ENCODE results near the gene WIPI1.

Gene WIPI1

DNA sequence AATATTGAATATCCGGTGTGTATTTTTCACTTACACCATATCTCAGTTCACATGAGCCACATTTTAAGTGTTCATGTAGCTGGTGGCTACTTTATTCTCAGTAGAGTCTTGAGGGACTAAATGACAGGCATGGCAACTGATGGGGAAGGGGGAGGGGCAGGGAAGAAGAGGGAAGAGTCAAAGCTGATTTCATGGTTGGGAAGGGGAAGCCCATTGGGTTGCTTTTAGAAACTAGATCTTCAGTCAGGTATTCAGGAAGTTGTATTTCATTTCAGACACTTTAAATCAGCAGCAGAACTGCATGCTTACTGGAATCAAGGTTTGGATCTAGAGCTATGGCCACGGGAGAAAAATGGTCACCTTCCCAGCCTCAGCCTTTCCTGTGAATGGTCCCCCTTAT, 2.9 kb upstream of the WIPI1 start:
- DNase-seq: no peak

DNA sequence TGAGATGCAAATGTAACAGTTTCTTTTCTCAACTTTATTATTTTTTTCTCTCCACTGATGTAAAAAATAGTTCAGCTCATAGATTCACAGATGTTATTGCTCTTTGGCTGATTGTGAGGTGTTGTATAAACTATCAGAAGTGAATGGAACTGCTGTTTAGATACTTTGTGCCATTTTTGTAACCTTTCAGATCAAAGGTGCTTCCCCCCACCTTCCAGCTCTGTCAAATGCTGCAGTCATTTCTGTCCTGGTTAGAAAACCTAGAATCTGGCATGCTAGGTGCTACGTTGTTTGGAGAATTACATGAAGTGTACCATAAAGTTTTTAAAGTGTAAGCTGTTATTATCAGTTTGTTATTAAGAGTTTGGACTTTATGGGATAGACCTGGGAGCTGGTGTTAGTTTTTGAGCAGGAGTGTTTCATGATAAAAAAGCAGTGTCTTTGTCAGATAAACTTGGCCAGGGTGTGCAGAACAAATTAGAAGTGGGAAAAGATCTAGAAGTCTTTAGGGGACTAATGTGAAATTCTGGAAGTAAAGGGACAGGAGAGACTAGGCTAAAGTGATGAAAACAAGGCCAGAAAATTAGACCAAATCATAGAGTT, 1.8 kb upstream of the WIPI1 start:
- DNase-seq: no peak

DNA sequence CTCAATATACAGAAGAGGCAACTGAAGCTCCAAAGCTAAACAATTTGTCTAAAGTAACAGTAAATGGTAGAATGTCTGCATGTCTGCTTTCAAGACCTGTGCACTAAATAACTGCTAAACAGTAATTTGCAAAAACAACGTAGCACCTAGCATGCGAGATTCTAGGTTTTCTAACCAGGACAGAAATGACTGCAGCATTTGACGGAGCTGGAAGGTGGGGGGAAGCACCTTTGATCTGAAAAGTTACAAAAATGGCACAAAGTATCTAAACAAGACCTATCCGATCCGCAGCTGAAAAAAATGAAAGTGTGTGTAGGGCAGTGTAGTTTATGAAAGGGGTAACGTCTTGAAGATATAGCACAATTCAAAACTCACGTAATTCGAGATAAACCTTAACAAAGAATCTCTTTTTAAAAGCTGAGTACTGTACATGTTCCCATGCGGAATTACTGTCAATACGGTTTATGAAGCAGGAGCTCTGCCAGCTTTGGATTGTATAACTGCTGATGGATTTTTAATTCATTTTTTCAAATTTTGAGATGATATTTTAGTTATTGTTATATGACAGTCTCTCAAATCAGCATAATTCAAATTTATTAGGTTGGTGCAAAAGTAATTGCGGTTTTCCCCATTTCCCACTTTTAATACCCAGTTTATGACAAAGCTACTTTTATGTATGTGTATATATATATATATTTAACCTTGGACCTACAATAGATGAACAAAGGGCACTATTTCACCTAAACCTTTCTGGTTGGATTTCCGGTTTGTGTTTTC, 1.2 kb upstream of the WIPI1 start:
- no peak for DNase-seq

DNA sequence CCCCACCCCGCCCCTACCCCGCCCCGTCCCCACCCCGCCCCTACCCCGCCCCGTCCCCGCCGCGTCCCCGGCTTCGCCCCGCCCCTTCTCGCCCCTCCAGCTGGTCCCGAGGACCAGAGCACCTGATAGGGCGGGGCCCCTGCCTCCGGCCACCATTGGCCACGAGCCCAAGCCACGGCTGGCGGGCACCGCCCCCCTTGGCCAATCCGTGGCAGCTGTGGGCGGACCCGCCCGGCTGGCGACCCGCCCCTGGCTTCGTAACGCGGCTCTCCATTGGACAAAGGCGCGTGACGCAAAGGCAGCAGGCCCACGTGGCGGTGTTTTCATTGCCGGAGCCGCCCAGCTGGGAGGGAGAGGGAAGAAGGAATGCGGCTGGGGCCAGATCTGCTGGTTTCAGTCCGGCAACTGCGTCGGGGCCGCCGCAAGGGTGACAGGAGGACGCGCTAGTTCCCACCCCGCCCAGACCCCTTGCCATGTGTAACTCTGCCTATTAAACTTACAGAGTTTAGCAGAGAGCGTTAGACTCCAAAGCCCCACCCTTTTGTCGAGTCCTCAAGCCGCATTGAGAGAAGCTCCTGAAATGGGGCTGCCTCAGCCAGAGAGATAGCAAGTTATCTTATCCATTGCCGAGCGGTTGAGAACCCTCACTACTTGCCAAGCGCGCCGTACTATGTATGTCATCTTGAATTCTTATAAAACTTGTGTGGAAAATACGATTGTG, 403 bp upstream of the WIPI1 start:
- peak; percentile 94 to 95 for DNase-seq

DNA sequence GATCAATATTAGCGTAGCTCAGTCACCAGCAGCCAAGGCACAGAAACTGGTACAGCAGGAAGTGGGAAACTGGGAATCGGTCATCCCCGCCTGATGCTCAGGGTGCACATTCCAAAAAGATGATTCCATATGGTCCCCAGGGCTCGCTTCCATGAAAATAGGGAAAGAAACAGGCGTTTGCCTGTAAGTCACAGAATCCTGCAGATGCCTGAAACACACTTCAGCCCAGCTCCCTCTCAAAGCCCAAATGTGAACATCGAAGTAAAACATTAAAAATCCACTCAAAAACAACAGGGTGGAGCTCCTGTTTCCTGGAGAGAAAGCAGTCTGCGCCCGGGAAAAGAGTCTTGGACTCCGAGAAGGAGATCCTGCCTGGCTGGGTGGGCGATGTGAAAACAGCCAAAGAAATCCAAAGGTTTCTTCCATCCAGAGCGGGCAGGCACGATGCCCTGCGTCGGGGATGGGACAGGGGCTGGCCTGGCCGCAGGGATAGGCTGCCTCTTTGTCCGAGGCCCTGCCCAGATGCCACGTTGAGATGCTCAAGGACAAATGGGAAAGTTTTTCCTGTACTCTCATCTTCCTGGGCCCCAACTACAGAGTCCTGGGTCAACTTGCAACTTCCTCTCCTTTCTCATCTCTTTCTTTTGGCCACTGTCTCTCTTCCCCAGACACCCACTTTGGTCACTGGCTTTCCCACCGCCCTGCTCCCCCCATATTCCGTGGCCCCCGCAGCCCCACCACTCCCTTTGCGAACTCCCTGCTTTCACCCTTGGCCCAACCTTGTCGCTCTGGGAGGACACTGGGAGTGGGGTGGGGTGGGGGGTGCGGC, 743 bp downstream of the WIPI1 start:
- peak; percentile 18 to 21 for DNase-seq

DNA sequence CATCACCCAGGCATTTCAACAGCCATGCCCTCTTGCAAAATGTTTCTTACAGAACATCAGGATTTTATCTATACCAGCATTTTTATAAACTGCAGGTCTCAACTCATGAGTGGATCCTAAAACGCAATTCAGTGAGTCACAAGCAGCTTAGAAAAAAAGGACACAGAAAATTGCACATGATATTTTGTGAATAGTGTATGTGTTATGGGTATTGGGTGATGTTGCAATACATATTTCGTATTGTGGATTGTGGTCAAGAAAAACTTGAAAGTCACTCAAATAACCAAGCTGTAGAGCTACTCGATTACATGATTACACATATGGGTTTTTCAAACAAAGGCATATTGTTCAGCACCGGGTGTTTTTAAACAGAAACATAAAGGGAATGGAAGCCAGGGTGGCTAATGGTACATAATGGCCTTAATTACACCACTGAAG, 1.4 kb downstream of the WIPI1 start:
- no peak for DNase-seq

DNA sequence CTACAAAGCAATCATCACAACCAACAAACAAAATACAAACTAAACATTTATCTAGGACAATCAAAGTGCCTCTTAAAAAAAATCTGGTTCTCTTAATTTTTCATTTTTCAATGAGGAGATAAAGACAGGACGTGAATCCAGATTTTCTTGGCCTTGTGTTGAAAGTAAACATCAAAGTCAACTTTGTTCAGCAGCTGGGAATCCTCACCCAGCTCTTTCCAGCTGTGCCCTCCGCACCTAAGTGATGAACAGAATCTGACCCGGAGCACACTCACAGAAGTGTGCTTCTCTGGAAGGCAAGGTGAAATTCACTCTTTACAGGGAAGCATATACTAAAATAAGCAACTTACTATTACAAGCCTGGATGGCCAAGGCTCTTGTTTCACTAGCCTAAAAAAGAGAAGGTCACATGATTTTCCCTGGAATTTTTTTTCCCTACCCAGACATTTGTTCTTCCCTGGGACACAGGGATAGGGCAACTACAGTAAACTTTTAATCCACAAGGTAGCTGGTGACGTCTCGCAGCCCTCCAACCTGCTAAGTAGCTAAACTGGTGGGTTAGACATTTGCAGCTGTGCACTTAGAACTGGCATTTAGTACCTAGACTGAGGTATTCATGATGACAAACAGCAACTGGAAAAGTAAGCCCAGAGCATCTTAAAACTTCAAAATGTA, 3.2 kb downstream of the WIPI1 start:
- DNase-seq: no peak

DNA sequence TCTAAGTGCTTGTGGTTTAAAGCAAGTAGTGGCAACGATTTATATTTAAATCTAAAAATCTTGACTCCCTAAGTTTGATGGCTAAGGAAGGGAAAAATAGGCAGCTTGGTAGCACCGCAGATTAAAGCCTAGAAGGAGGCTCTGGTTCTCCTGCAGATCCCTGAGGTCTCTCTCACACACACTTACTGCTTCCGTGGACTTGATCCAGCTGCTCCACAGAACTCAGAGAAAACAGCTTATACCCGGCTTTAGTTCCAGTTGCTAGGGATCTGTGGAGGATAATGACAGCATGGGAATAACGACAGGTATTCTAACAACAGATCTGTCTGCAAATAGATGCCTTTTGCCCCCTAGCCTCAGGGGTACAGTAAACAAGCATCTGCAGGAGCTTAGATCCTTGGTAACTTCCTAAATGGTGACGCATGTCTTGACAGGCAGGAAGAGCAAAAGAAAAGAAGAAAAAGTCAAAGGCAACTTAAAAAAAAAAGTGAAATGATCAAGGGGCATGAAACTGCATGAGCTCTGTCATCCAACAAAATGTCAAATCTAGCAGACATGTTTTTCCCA, 4.5 kb downstream of the WIPI1 start:
- DNase-seq: no peak

DNA sequence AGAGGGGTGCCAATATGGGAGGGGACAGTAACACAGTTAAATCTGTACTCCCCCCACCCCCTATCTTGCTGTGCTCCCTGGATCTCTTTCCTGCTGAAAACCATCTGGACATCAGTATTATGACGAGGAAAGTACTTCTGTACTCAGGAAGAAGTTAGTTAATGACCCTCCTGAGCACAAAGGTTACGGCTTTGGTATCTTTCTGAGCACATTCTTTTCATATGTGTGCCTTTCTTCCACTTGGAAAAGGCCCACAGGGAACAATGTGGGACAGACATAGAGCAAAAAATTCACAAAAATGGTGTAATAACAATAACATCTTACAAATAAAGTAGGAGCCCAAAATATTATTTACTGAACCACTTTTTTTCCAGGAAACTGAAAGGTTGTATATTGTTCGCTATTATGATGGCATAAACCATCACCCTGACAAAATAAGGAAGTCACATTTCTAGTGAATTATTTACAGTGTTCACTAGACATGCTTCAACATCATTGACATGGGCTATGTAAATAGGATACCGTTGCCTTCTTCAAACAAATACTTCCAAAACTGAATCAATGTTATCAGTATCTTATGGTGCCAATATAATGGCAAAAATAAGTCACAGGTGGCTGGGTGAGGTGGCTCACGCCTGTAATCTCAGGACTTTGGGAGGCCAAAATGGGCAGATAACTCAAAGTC, 5.5 kb downstream of the WIPI1 start:
- DNase-seq: no peak

DNA sequence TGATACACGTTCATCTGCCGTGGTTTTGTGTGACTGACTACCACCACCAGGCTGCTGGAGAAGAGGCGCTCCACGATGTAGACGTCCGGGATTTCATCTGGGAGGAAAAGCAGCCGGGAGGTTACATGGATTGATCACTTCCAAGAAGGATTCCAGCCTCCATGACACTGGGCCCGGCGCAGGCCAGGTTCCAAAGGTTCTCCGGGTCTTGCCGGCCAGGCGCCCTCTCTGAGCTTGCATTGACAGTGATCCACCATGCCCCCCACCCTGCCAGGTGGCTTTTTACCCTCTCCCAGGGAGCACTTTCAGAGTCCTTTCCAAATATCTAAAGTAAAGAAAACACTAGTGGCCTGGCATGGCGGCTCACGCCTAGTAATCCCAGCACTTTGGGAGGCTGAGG, 6.5 kb downstream of the WIPI1 start:
- DNase-seq: no peak

DNA sequence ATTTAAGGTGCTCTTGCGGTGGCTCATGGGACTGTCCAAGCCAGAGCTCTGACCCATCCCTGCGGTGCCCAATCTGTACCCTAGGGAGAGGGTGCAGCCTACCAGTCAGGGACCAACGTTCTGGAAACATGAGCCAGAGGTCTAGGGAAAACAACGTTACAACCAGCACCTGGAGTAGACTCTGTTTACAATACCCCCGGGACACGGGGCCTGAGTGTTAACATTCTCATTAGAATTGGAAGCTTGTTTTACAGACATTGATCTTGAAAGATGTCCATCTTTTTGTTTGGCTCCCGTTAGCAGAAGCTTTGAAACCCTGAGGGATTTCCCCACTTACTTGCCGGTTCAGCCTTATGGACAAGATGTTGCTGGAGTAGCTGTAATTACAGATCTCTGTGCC, 6.9 kb downstream of the WIPI1 start:
- DNase-seq: no peak

DNA sequence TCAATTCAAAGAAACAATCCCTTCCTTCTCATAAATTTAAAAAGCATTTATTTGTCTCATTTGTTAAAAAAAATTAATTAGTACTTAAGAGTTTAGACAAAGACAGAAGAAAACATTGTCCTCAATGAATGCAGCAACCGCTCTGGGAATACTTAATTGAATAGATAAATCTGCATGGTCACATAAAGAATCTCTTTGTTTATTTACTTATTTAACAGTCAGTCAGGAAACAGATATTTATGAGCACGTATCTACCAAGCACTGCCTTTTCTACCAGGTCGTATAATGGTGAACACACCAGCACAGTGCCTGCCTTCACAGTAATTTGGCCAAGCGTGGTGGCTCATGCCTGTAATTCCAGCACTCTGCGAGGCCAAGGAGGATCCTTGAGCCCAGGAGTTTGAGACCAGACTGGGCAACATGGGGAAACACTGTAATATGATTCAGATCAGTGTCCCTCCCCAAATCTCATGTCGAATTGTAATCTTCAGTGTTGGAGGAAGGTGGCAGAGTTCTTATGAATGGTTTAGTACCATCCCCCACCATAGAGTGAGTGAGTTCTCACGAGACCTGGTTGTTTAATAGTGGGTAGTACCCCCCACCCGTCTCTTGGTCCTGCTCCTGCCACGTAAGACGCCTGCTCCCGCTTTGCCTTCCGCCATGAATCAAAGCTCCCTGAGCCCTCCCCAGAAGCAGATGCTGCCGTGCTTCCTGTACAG, 8.1 kb downstream of the WIPI1 start:
- no peak for DNase-seq

DNA sequence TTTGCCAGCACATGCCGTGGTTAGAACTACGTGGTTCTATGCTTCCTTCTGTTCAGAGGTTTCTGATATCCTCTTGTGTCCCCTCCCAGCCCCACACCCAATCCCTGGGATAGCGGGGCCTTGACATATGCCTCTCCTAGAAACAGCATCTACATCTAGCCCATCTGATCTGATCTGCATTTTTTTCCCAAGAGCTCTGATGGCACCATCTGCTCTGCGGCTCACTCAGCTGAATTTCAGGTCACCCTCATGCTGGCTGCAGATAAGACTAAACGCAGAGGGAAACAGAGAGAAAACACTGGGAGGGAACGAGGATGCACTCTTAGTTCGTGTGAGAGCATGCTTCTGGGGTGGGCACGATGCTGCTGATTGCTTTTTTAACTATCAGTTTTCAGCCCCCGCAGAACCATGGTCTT, 10.7 kb downstream of the WIPI1 start:
- no peak for DNase-seq

DNA sequence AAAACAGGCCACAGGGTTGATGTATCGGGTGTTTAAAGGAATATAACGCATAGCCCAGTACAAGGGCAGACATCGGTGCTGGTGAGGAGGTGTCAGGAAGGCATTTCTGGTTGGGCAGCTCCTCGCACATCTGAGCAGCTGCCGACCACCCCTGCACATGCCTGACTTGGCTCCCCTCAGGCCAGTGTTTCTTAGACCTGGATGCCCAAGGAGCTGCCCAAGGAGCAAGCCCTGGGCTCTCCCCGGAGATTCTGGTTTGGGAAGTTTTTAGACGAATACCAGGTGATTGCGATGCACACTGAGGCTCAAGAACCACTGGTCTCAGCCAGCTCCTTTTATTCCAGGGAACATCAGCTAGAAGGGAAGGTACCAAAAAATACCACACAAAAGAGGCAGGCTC, 11.6 kb downstream of the WIPI1 start:
- no peak for DNase-seq

DNA sequence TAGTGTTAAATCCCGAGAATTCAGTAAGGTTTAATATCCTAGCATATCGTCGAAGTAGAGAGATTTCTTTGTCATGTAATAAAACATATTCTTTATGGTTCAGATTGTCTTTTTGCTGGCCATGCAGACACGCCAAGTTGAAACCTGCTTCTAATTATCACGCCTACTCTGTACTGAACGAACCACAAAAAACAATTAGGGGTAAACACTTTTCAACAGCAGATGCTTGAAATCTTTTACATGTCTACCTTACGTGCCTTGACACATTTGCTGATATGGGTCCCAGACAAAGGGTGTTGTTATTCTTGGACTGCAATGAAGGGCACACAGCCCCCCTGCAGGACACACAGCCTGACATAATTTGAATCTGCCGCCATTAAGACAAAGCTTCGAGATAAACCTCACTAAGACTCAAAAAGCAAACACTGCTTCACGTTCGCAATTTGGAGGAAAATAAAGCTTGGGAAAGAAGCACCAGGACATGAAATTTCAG, 13.3 kb downstream of the WIPI1 start:
- DNase-seq: no peak

DNA sequence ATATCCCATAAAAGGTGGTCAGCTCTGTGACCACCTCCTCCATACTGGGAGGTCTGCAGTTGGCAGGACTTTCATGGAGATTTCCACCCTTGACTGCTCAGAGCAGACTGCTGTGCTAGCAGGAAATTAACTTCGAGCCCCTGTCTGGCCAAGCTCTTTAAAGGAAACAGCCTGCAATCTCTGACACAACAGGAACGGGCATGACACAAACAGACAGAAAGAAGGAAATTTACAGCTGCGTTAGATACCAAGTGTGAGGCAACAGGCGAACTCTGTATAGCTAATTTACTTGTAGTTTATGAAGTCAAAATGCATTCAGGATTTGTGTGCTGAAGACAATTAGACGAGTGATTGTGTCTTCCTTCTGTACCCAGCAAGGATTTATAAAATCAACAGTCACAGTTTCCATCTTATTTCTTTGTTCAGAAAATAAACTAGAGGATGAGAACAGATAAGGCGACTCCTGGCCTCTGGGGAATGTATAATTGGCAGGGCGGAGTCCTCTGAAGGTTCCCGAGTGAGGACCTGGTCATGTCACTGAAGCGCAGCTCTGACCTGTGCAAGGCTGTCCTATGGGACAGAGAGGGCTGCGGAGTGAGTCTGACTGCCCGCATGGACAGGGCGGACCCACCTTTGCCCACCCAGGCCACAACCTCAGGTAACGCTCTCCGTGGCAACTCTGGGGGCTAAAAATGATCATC, 16.1 kb downstream of the WIPI1 start:
- no peak for DNase-seq

DNA sequence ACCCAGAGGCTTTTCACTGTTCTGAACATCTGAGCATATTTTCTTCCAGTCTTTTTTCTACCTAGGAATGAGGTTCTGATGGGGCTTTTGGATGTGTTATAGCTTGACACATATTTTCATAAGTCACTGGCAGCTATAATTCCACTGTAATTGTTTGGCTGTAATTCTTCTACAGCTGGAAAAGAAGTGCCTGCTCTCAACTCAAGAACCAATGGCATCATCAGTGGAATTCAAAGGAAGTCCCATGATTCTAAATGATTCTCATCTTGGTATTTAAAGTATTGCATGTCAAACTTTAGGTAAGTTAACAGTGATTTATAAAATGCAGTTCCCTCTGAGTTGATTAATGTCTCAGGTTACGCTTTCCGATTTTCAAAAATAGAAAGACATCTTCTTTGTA, 16.8 kb downstream of the WIPI1 start:
- DNase-seq: no peak

DNA sequence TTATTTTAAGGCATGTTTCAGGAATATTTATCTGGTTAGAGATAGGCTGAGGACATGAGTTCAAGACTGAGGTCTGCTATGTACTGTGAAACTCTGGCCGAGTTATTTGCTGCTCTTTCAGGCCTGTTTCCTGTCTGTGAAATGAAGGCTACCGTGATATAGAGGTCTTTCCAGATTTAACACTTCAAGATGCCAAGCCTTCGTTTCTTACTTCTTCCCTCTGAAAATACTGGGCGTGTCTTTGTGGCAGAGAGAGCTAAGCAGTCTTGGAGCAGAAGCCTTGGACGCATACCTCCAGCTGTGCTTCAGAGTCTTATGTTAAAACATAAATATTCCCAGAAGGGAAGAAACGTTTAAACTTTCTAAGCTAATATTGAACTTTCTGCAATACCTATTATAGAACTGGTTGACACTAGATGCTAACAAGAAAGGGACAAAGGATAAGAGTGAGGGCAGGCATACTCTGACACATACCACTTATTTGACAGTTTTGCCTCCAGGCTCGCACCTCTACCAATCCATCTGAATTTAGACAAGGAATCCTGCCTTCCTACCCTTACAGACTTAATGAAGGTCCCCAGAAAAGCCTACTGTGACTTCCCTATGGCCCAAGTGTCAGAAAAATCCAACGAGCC, 17.5 kb downstream of the WIPI1 start:
- DNase-seq: no peak

DNA sequence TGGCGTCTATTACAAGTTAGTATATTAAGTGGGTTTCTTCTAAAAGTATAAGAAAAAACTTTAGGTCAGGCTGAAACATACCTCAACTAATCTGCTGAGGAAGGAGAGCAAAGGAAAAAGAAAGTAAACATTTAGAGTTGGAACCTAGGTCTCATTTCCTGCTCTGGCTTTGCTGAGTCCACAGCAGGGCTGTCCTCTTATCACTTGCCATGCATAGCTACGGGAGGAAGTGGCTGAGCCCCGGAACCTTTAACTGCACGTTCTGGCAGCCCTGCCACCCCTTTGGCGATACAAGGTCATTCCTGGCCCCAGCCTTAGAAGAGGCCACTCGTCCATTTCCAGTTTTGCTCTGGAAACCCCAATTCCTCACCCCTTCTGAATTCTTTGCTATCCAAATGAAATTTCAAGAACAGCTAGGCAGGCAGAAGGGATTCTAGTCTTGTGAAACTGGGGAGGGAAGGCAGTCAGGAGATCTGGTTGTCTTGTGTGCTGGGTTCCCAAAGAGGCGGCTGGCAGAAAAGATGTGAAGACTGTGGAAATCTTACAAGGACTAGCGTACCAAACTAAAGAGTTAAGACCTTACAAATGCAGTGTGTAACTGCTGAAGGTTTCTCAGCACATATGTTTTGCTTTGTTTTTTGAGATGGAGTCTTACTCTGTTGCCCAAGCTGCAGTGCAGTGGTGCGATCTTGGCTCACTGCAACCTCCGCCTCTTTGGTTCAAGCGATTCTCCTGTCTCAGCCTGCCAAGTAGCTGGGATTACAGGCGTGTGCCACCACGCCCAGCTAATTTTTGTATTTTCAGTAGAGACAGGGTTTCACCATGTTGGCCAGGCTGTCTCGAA, 19.1 kb downstream of the WIPI1 start:
- no peak for DNase-seq

All from SHP77 (cell line).